GOT3 (cell line): ENCODE results near the gene LILRB2.
"Not testable (repeated sequence)": the region's sequence is repeated elsewhere in the genome, so short reads cannot be mapped to it uniquely, and the experiment has no call there.

Source experiments
- DNase-seq: peaks from one replicate; lab custom pipeline; 2025; ENCODE audit warnings: mixed read lengths; lab: John Stamatoyannopoulos, UW

Gene LILRB2

GRCh38 chr19:54272181-54272580 lies 8.7 kb downstream of the LILRB2 start:
- DNase-seq = not testable (repeated sequence)

GRCh38 chr19:54271587-54271986 lies 9.3 kb downstream of the LILRB2 start:
- DNase-seq = not testable (repeated sequence)

- no peak for DNase-seq
These were observed 9.8 kb downstream of the LILRB2 start for GRCh38 chr19:54271106-54271505.

- no peak for DNase-seq
These were observed 12.0 kb downstream of the LILRB2 start for GRCh38 chr19:54268936-54269335.

- no peak for DNase-seq
These were observed 14.8 kb downstream of the LILRB2 start for GRCh38 chr19:54266133-54266532.

- no peak for DNase-seq
These were observed 18.4 kb downstream of the LILRB2 start for GRCh38 chr19:54262470-54262869.

GRCh38 chr19:54262066-54262465 lies 18.8 kb downstream of the LILRB2 start:
- DNase-seq = no peak

GRCh38 chr19:54257116-54257480 lies 23.8 kb downstream of the LILRB2 start, which contains the start of gene LILRB5:
TSS of gene LILRB5 (minus strand) at chr19:54257273. CDS start at chr19:54257193, 80 bp downstream.
- DNase-seq = no peak

- DNase-seq = no peak
These were observed 24.4 kb downstream of the LILRB2 start for GRCh38 chr19:54256250-54257115.

- no peak for DNase-seq
These were observed 25.7 kb downstream of the LILRB2 start for GRCh38 chr19:54255105-54255775.

GRCh38 chr19:54254195-54254906 lies 26.6 kb downstream of the LILRB2 start:
- no peak for DNase-seq

- DNase-seq = no peak
These were observed 27.3 kb downstream of the LILRB2 start for GRCh38 chr19:54253331-54254194.

GRCh38 chr19:54252845-54253244 lies 28.1 kb downstream of the LILRB2 start:
- DNase-seq = no peak

- no peak for DNase-seq
These were observed 28.7 kb downstream of the LILRB2 start for GRCh38 chr19:54252243-54252642.

- DNase-seq = no peak
These were observed 32.8 kb downstream of the LILRB2 start for GRCh38 chr19:54248016-54248601.

- no peak for DNase-seq
These were observed 33.6 kb downstream of the LILRB2 start for GRCh38 chr19:54247106-54247930.

GRCh38 chr19:54245936-54246335 lies 35.0 kb downstream of the LILRB2 start:
- DNase-seq = no peak

GRCh38 chr19:54243809-54244208 lies 37.1 kb downstream of the LILRB2 start:
- DNase-seq = not testable (repeated sequence)

GRCh38 chr19:54242646-54243045 lies 38.3 kb downstream of the LILRB2 start, which contains the start of gene LILRA6:
TSS of gene LILRA6 (minus strand) at chr19:54242790.
- DNase-seq = not testable (repeated sequence)

GRCh38 chr19:54242234-54242633 lies 38.7 kb downstream of the LILRB2 start:
- not testable (repeated sequence) for DNase-seq
